ENCODE results near the gene SEMA3B. TPM values are rescaled to one million over a fixed set of nuclear protein-coding genes. Genes with fewer than 3 reads are reported as not detected.
"Not testable (repeated sequence)": the region's sequence is repeated elsewhere in the genome, so short reads cannot be mapped to it uniquely, and the experiment has no call there.

SEMA3B gene
- total RNA-seq, 1 donor from 2014 or later: 17.9 TPM

DNA sequence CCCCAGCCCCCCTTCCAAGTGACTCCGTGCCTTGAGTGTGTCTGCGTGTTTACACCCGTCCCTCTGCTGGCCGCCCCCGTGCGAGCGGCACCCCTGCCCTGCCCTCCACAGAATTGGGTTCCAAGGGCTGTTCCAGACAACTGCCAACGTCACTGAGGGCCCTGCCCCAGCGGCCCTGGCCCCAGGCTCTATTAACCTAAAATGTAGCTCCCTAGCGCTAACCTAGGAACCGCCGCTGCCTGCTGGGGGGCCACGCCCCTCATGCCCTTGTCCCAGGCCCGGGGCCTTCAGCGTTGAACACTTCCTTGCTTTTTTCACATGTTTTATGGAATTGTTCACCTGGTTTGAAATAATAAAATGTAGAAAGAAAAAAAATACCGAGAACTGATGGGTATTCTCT, 10.0 kb upstream of the SEMA3B start:
- no peak for DNase-seq (ENCODE audit: low read depth)
- H3K36me3 ChIP-seq (ENCODE audit: control insufficient read depth, insufficient read depth, low read length): peaks cover 11% of the 10 kb centered on the region
- H3K27me3 ChIP-seq (ENCODE audit: control insufficient read depth, insufficient read depth, low read length): no peaks in the 10 kb centered on the region
- no peak overlapping the region for H3K4me3 ChIP-seq (ENCODE audit: low read depth, low read length)
- TF ChIP-seq, protein P1, sequence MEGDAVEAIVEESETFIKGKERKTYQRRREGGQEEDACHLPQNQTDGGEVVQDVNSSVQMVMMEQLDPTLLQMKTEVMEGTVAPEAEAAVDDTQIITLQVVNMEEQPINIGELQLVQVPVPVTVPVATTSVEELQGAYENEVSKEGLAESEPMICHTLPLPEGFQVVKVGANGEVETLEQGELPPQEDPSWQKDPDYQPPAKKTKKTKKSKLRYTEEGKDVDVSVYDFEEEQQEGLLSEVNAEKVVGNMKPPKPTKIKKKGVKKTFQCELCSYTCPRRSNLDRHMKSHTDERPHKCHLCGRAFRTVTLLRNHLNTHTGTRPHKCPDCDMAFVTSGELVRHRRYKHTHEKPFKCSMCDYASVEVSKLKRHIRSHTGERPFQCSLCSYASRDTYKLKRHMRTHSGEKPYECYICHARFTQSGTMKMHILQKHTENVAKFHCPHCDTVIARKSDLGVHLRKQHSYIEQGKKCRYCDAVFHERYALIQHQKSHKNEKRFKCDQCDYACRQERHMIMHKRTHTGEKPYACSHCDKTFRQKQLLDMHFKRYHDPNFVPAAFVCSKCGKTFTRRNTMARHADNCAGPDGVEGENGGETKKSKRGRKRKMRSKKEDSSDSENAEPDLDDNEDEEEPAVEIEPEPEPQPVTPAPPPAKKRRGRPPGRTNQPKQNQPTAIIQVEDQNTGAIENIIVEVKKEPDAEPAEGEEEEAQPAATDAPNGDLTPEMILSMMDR (IDR thresholded peaks at IDR 0.05; ENCODE audit: insufficient read depth, low read length, poor library complexity, severe bottlenecking): no peak

DNA sequence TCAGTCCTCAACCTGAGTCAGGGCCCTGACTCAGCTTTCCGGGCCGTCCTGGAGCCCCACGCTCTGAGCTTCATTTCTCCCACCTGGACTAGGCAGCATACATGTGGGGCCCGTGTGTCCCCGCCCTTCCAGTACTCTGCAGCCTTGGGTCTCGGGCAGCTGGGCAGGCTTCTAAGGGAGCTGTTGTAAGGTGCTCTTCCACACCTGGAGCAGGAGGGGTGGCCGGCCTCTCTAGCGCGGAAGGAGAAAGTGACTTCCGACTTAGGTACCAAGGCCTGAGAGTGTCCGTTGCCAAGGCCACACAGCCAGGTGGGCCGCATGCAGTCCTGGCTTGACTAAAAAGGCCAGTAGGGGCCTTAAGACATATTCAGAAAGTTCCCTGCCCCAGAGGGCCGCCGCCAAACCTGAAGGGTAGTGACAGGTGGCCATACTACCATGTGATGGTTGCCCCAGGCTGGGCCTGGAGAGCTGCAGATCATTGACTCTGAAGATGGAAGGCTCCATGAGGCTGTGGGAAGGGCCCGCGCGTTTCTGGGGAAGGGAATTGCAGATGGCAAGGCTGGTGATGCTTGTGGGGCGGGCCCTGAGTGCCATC, 9.4 kb upstream of the SEMA3B start:
- Histone ChIP-seq H3K36me3 (ENCODE audit: control insufficient read depth, insufficient read depth, low read length) (peaks cover 11% of the 10 kb centered on the region), H3K4me3 (ENCODE audit: low read depth, low read length) (no peak overlapping the region), H3K27me3 (ENCODE audit: control insufficient read depth, insufficient read depth, low read length) (no peaks in the 10 kb centered on the region)
- no peak for DNase-seq (ENCODE audit: low read depth)
- TF ChIP-seq, protein P1 (IDR thresholded peaks at IDR 0.05; ENCODE audit: insufficient read depth, low read length, poor library complexity, severe bottlenecking): no peak

DNA sequence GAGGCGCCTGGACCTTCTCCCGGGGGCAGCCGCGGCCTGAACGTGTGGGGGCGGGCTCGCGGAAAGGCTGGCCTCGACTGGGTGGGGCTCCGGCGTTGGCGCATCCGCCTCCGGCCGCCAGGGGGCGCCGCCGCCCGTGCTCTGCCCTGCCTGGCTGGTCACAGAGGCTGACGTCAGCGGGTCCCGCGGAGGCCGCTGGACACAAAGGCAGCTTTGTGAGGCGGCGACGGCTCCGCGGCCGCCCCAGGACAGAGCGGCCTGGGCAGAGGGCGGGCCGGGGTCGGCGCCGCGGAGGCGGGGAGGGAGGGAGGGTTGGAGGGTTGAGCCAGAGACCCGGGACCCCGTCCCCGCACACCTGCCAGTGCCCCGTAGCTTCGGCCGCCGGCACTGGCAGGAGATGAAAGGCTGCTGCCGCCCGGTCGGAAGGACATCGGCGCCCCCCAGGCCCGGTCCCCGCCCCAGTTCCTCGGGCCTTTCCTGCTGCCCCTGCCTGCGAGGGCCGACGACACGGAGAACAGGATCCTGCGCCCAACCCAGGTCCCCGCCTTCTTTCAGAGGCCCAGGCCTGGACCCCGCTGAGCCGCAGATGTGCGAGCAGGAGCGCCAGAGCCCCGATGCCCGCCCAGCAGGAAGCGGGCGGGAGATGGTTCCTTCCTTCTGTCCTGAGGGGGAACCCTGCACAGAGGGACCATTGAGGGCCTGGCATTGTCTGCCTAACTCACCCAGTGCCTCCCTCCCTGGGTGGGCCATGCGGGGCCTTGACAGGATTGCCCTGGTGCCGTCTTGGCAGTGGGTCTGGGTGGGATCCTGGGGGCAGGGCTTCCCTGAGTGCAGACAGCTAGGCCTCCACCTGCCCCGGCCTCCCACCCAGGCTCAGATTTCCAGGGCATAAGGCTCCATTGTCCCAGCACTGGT, 8.7 kb upstream of the SEMA3B start:
- H3K27me3 ChIP-seq (ENCODE audit: control insufficient read depth, insufficient read depth, low read length): no peaks in the 10 kb centered on the region
- DNase-seq (ENCODE audit: low read depth): no peak
- H3K36me3 ChIP-seq (ENCODE audit: control insufficient read depth, insufficient read depth, low read length): peaks cover 10% of the 10 kb centered on the region
- H3K4me3 ChIP-seq (ENCODE audit: low read depth, low read length): peak overlapping the region; percentile 48
- TF ChIP-seq, protein P1 (IDR thresholded peaks at IDR 0.05; ENCODE audit: insufficient read depth, low read length, poor library complexity, severe bottlenecking): peak; percentile 49

DNA sequence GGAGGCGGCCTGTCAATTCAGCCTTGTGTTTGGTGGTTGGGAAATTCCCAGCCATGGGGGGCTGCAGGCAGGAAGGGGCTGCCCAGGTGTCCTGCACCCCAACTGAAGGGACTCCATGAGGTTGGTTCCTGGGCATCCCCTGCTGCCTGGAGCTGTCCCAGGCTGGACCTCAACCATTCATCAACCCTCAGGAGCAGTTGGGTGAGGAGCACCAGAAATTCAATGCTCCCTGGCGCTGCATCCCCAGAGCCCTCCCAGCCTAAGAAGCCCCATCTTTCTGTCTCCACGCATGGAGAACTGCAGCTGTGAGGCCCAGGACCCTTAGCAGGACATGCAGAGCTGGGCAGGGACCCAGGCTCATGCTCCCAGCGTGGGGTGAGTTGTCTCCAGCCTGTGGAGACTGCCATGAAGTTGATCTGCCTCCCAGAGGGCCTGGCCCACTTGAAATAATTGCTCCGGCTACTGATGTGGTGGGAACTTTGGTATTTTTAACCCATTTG, 8.0 kb upstream of the SEMA3B start:
- TF ChIP-seq, protein P1 (IDR thresholded peaks at IDR 0.05; ENCODE audit: insufficient read depth, low read length, poor library complexity, severe bottlenecking): no peak
- Histone ChIP-seq H3K27me3 (ENCODE audit: control insufficient read depth, insufficient read depth, low read length) (no peaks in the 10 kb centered on the region), H3K36me3 (ENCODE audit: control insufficient read depth, insufficient read depth, low read length) (peaks cover 10% of the 10 kb centered on the region), H3K4me3 (ENCODE audit: low read depth, low read length) (no peak overlapping the region)
- DNase-seq (ENCODE audit: low read depth): no peak

DNA sequence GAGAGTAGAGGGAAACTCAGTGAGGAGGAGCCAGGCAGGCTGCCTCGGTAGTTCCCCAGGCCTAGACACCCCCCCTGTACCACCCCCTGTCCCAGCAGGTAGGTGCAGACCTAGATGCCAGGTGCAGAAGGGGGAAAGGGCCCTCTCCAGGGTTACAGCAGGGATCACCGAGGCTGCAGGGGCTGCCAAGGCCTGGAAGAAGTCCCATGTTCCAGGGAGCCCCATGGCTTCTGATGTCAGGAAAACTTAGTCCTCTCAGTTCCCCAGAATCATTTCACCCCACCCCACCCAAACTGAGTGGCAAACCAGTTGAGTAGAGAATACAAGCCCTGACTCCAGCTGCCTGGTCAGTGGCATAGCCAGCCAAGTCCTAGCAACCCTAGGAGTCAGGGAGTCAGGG, 7.4 kb upstream of the SEMA3B start:
- Histone ChIP-seq H3K27me3 (ENCODE audit: control insufficient read depth, insufficient read depth, low read length) (no peaks in the 10 kb centered on the region), H3K36me3 (ENCODE audit: control insufficient read depth, insufficient read depth, low read length) (peaks cover 8% of the 10 kb centered on the region), H3K4me3 (ENCODE audit: low read depth, low read length) (no peak overlapping the region)
- TF ChIP-seq, protein P1 (IDR thresholded peaks at IDR 0.05; ENCODE audit: insufficient read depth, low read length, poor library complexity, severe bottlenecking): no peak
- DNase-seq (ENCODE audit: low read depth): no peak

DNA sequence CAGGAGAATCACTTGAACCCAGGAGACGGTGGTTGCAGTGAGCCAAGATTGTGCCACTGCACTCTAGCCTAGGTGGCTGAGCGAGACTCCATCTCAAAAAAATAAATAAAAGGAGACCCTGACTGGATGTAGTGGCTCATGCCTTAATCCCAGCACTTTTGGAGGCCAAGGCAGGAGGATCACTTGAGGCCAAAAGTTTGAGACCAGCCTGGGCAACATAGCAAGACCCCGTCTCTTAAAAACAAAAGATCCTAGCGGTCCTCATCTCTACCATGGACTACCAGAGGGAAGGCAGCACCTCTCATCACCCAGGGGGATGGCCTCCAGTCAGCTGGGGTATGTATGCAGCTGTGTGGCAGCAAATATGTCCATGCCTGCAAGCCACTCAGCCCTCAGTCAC, 6.7 kb upstream of the SEMA3B start:
- not testable (repeated sequence) for H3K36me3 ChIP-seq (ENCODE audit: control insufficient read depth, insufficient read depth, low read length); H3K4me3 ChIP-seq (ENCODE audit: low read depth, low read length); DNase-seq (ENCODE audit: low read depth); H3K27me3 ChIP-seq (ENCODE audit: control insufficient read depth, insufficient read depth, low read length)

All from kidney epithelial cell (primary cell).